ENCODE results near the gene SMS.

Gene SMS

DNA sequence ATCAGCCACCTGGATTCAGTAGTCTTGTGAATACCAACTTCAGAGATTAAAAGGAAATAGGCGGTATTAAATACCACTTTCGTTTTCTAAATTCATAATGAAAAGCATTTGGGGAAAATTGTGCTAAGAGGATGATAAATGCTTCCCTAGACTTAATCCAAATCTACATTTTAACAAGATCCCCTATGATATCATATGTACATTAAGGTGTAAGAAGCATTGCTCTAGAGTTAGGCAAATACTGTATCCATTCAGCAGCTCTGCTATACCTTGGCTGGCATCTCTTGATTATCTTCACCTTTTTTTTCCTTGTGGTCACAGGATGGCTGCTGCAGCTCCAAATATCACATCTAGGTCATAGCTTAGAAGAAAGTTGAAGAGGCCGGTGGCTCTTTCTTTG, 51.0 kb downstream of the SMS start:
- H3K4me3 ChIP-seq (ENCODE audit: low read length) = no peak overlapping the region
- no peak for DNase-seq (ENCODE audit: low read depth)
- TF ChIP-seq CTCF (conservative IDR thresholded peaks at IDR 0.05; ENCODE audit: low read depth, low read length) = no peak

- H3K4me3 ChIP-seq (ENCODE audit: low read length) = no peak overlapping the region
- no peak for TF ChIP-seq CTCF (conservative IDR thresholded peaks at IDR 0.05; ENCODE audit: low read depth, low read length)
- no peak for DNase-seq (ENCODE audit: low read depth)
Measured at GRCh38 chrX:21993265-21993664, 52.8 kb downstream of the SMS start.

- no peak for TF ChIP-seq CTCF (conservative IDR thresholded peaks at IDR 0.05; ENCODE audit: low read depth, low read length)
- DNase-seq (ENCODE audit: low read depth) = no peak
Measured at GRCh38 chrX:21996872-21997455, 56.5 kb downstream of the SMS start.

GRCh38 chrX:21998037-21998436, 57.5 kb downstream of the SMS start:
- no peak overlapping the region for H3K4me3 ChIP-seq (ENCODE audit: low read length)
- DNase-seq (ENCODE audit: low read depth) = no peak
- no peak for TF ChIP-seq CTCF (conservative IDR thresholded peaks at IDR 0.05; ENCODE audit: low read depth, low read length)

More at GRCh38 chrX:21996872-21997455, 56.5 kb downstream of the SMS start:
- H3K4me3 ChIP-seq (ENCODE audit: low read length) = no peak overlapping the region

- no peak overlapping the region for H3K4me3 ChIP-seq (ENCODE audit: low read length)
- no peak for TF ChIP-seq CTCF (conservative IDR thresholded peaks at IDR 0.05; ENCODE audit: low read depth, low read length)
- no peak for DNase-seq (ENCODE audit: low read depth)
Measured at GRCh38 chrX:22004866-22005265, 64.4 kb downstream of the SMS start.

- no peak for TF ChIP-seq CTCF (conservative IDR thresholded peaks at IDR 0.05; ENCODE audit: low read depth, low read length)
- no peak overlapping the region for H3K4me3 ChIP-seq (ENCODE audit: low read length)
- no peak for DNase-seq (ENCODE audit: low read depth)
Measured at GRCh38 chrX:22012051-22012450, 71.5 kb downstream of the SMS start.

- H3K4me3 ChIP-seq (ENCODE audit: low read length) = no peak overlapping the region
- DNase-seq (ENCODE audit: low read depth) = no peak
- no peak for TF ChIP-seq CTCF (conservative IDR thresholded peaks at IDR 0.05; ENCODE audit: low read depth, low read length)
Measured at GRCh38 chrX:22012931-22013330, 72.4 kb downstream of the SMS start.

Data from retinal pigment epithelial cell (primary cell).